Adrenal gland (tissue), 12 donors: ENCODE results near the gene GATA2. TPM values are rescaled to one million over a fixed set of nuclear protein-coding genes. Genes with fewer than 3 reads are reported as not detected.

Source experiments
- DNase-seq, 7 donors: peaks; one replicate each; pipeline ENCODE4 v3.0.0-alpha.2; 2019 to 2020
- H3K27ac ChIP-seq, 5 donors: fragments of 200-600 bp; sonication (generic) in 4 of 5; 1 replicate in 3 of 5; 2 replicates in 2 of 5; pipeline versions ENCODE4 v1.5.1 to v1.8.0; 2016 to 2020; ENCODE audit warnings: mild to moderate bottlenecking in 1 of 5
- H3K27me3 ChIP-seq: fragments of 200-600 bp; 2 replicates; pipeline ENCODE4 v1.8.0; 2021
- H3K36me3 ChIP-seq, 2 donors: fragments of 200-600 bp; replicated peaks in 1 of 2; 1 replicate in 1 of 2; 2 replicates in 1 of 2; pipeline versions ENCODE4 v1.5.1 to v1.8.0; 2018 to 2022
- H3K4me1 ChIP-seq, 2 donors: fragments of 200-600 bp; replicated peaks in 1 of 2; 1 replicate in 1 of 2; 2 replicates in 1 of 2; pipeline versions ENCODE4 v1.5.1 to v1.8.0; 2018 to 2021
- H3K4me3 ChIP-seq, 4 donors: fragments of 200-600 bp; sonication (generic) in 3 of 4; one replicate each; pipeline ENCODE4 v1.5.1; 2016 to 2018
- H3K9me3 ChIP-seq, 3 donors: fragments of 200-600 bp; sonication (generic) in 1 of 3; replicated peaks in 1 of 3; 1 replicate in 2 of 3; 2 replicates in 1 of 3; pipeline versions ENCODE4 v1.5.1 to v1.8.0; 2016 to 2021
- POLR2A ChIP-seq, 2 donors: fragments of 450-650 bp; IDR thresholded peaks; one replicate each; pipeline ENCODE4 v1.6.1; 2017; ENCODE audit warnings: antibody characterized with exemption in 2 of 2, mild to moderate bottlenecking in 2 of 2, moderate library complexity in 1 of 2
- WGBS, 4 donors: extraction: QIAGEN DNeasy Blood & Tissue Kit in 2 of 4; methylation state at CpG; one replicate each; pipeline versions ENCODE4 v1.1.5 to v1.1.7; 2013 to 2017; 5-methylcytosine and 5-hydroxymethylcytosine counted together
- intact Hi-C, 2 donors: fragments of 100-400 bp; cut with DNase I; formaldehyde crosslinking; loops; one replicate each; pipeline versions ENCODE4 v1.14.1 to v1.15.0; 2022 to 2023
- polyA plus RNA-seq, 3 donors: library from polyadenylated mRNA; stranded (reverse); fragments of 200-250 nt in 2 of 3; fragments of 350-450 nt in 1 of 3; fragmentation: Illumina TruSeq in 1 of 3; extraction: RNeasy Lipid Tissue Mini Kit (QIAGEN cat#74804) in 1 of 3; gene quantifications; one replicate each; pipeline ENCODE4 v1.2.3, GENCODE V29; 2013 to 2014
- total RNA-seq, 9 donors: library from RNA; depleted of rRNA in 4 of 9; stranded (reverse); fragments of >200 nt in 4 of 9; fragments of 120-200 nt in 1 of 9; fragmentation: NEBNext Ultra II Directional in 1 of 9; extraction: Animal tissue kit (Norgen Biotek cat#: 25700) in 1 of 9; gene quantifications; one replicate each; pipeline versions ENCODE4 v1.1.0 to v1.2.4, GENCODE V29; 2013 to 2023
- TF ChIP-seq, protein P1 (sequence below), 6 experiments: fragments of 450-650 bp in 4 of 6; fragments of 200-600 bp in 2 of 6; sonication (generic) in 1 of 6; IDR thresholded peaks; 1 replicate in 5 of 6; 2 replicates in 1 of 6; pipeline versions ENCODE4 v1.5.1 to v1.8.0; 2016 to 2021; ENCODE audit warnings: antibody characterized with exemption in 6 of 6, mild to moderate bottlenecking in 2 of 6, moderate library complexity in 1 of 6
- donor health status: healthy with polysubstance abuse.
- donor health status: Bipolar disorder and iron deficiency.
- donor health status: DM: yes; HTN: yes; CAD: no.
- donor health status: DM: no; HTN: no; CAD: no.
- donor health status: DM: no; HTN: no; CAD: no.
- donor health status: DM: yes; HTN: yes; CAD: no.

The GATA2 gene
- total and polyA plus RNA-seq, 12 donors, result 3.4 to 37.5 (median 7.4) TPM

DNA sequence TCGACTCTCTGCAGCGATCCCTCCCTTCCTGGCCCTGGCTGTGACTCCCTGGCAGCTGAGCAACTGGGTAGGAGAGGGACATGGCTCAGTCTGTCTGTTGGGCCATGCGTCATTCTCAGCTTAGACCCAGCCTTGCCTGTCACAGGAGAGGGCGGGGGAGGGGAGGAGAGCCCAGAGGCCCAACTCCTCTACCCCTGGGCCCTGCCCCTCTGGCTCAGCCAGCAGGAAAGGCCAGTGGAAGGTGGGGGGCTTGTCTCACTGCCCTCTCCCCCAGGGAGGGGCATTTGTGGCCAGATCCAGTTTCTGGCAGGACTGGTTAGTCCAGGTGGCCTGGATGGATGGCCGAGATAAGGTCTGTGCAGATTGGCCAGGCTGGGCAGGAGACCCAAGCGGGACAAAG, 57.9 kb downstream of the GATA2 start:
- Histone ChIP-seq H3K4me3 (no peak overlapping the region), H3K27me3 (peaks cover 19% of the 10 kb centered on the region), H3K4me1 (peaks cover 4 to 5% of the 10 kb centered on the region in 2 donors), H3K9me3 (no peaks in the 10 kb centered on the region), H3K27ac (no peak overlapping the region), H3K36me3 (no peaks in the 10 kb centered on the region)
- WGBS, 4 donors, result 81 to 92% (median 89%) methylated on average over 3 to 6 of the region's 6 CpGs
- no peak for TF ChIP-seq POLR2A (IDR thresholded peaks at IDR 0.05)
- TF ChIP-seq, protein P1, sequence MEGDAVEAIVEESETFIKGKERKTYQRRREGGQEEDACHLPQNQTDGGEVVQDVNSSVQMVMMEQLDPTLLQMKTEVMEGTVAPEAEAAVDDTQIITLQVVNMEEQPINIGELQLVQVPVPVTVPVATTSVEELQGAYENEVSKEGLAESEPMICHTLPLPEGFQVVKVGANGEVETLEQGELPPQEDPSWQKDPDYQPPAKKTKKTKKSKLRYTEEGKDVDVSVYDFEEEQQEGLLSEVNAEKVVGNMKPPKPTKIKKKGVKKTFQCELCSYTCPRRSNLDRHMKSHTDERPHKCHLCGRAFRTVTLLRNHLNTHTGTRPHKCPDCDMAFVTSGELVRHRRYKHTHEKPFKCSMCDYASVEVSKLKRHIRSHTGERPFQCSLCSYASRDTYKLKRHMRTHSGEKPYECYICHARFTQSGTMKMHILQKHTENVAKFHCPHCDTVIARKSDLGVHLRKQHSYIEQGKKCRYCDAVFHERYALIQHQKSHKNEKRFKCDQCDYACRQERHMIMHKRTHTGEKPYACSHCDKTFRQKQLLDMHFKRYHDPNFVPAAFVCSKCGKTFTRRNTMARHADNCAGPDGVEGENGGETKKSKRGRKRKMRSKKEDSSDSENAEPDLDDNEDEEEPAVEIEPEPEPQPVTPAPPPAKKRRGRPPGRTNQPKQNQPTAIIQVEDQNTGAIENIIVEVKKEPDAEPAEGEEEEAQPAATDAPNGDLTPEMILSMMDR (IDR thresholded peaks at IDR 0.05), result no peak
- intact Hi-C loops, result no loop called here
- DNase-seq, result no peak

DNA sequence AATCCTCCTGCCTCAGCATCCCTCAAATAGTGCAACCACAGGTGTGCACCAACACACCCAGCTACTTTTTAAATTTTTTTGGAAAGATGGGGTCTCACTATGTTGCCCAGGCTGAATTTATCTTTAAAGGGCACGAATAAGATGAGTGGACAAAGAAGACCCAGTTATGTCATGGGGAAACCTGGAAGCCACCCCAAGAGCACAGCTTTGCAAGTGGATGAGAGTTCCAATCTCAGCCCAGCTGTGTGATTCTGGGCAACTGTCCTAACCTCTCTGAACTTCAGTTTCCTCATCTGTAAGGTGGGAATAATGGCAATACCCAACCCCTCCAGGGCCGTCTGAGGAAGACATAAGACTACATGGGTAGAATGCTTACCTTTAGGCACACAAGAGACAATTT, 58.5 kb downstream of the GATA2 start:
- no peak for DNase-seq
- Histone ChIP-seq H3K4me3 (no peak overlapping the region), H3K9me3 (no peaks in the 10 kb centered on the region), H3K36me3 (no peaks in the 10 kb centered on the region), H3K27me3 (peaks cover 19% of the 10 kb centered on the region), H3K27ac (no peak overlapping the region), H3K4me1 (peaks cover 4 to 5% of the 10 kb centered on the region in 2 donors)
- intact Hi-C loops, result no loop called here
- TF ChIP-seq, protein P1 (IDR thresholded peaks at IDR 0.05), result no peak
- no peak for TF ChIP-seq POLR2A (IDR thresholded peaks at IDR 0.05)
- WGBS, 4 donors, result 81 to 88% (median 85%) methylated on average over 2 of the region's 2 CpGs

DNA sequence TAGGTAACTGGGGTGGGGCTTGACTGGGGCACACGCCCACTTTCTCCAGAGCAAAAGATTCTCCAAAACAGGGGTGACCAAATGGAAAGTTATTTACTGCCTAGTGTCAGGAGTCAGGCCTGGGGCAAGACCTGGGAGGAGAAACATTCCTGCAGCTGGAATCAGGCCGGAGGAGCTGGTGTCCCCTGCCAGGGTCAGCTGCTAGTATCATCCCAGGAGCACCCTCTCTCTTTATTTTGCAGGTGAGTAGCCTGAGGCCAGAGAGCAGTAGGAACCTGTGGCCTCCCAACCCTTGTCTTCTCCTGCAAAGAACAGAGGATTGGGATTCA, 59.2 kb downstream of the GATA2 start:
- 30 to 80% (median 55%) methylated on average over 1 to 2 of the region's 2 CpGs for WGBS, 4 donors
- Histone ChIP-seq H3K9me3 (no peaks in the 10 kb centered on the region), H3K4me3 (no peak overlapping the region), H3K27ac (no peak overlapping the region), H3K27me3 (peaks cover 17% of the 10 kb centered on the region), H3K36me3 (no peaks in the 10 kb centered on the region), H3K4me1 (peaks cover 4 to 5% of the 10 kb centered on the region in 2 donors)
- DNase-seq, result no peak
- TF ChIP-seq, protein P1 (IDR thresholded peaks at IDR 0.05), result no peak
- no peak for TF ChIP-seq POLR2A (IDR thresholded peaks at IDR 0.05)
- intact Hi-C loops, result no loop called here

DNA sequence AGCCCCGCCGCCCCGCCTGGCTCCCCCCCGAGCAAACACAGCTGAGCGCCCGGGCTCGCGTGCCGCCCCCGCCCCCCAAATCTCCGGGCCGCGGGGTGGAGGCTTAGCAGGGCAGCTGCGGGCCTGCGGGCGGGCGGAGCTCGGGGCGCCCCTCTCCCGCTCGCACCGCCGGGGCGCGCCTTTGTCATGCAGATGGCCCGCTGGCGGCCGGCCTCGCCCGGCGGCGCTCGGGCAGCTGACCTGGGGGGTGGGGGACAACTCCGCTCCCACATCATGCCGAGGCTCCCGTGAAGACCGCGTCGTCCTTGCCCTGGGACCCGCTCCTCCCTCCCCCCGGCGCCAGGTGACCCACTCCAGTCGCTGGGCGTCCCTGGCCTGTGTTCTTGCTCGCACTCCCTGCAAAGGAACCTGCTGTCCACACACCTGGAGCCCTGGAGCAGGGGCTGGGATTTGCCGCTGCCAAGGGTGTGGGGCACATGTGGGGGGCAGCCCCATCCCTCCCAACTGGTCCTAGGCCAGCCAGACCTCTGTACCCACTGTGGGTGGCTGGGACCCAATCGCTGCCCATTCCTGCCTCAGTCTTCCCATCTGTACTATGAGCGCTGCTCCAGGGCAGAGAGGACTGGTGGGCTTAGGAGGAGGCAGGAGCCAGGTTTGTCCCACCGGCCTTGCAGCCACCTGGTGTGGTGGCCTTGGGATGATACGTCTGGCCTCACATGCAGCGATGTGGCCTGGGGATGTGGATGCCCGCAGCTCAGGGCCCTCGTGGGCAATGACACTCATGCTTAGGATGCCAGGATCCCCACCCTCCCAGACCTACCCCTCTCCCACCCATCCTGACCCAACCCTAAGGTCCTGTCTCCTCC, 59.8 kb downstream of the GATA2 start:
- no peaks in the 10 kb centered on the region for H3K9me3 ChIP-seq
- intact Hi-C loops, result no loop called here
- H3K27ac ChIP-seq, result no peak overlapping the region
- peak overlapping the region in 1 of 4 donors; percentile 26 for H3K4me3 ChIP-seq
- H3K27me3 ChIP-seq, result peaks cover 15% of the 10 kb centered on the region
- no peak for DNase-seq
- H3K4me1 ChIP-seq, result peaks cover 4 to 5% of the 10 kb centered on the region in 2 donors
- no peaks in the 10 kb centered on the region for H3K36me3 ChIP-seq
- WGBS, 4 donors, result 12 to 80% (median 33%) methylated on average over 2 to 53 of the region's 53 CpGs
- TF ChIP-seq POLR2A (IDR thresholded peaks at IDR 0.05), result no peak
- TF ChIP-seq, protein P1 (IDR thresholded peaks at IDR 0.05), result no peak
